GM12878 (cell line): ENCODE data around the gene RAB11FIP2. TPM values are rescaled to one million over a fixed set of nuclear protein-coding genes. Genes with fewer than 3 reads are reported as not detected.

ENCODE experiments used
- CHD2 ChIP-seq: IDR thresholded peaks from 2 replicates; pipeline ENCODE4 v1.6.1; 2011; ENCODE audit warnings: low read depth, low read length, improper control_type of control experiment, borderline replicate concordance
- CREB1 ChIP-seq: IDR thresholded peaks from 2 replicates; pipeline ENCODE4 v1.6.1; 2012; ENCODE audit warnings: low read depth, mild to moderate bottlenecking, inconsistent platforms
- DPF2 ChIP-seq: fragments of 450-650 bp; IDR thresholded peaks from 2 replicates; pipeline ENCODE4 v1.6.1; 2017; ENCODE audit warnings: mild to moderate bottlenecking
- RCOR1 ChIP-seq: conservative IDR thresholded peaks from 2 replicates; pipeline ENCODE4 v1.6.1; 2012; ENCODE audit warnings: low read depth, low read length, improper control_type of control experiment
- ZBTB4 ChIP-seq: fragments of 450-650 bp; formaldehyde crosslinking; IDR thresholded peaks from 2 replicates; pipeline ENCODE4 v1.4.0; 2022; ENCODE audit warnings: mild to moderate bottlenecking, moderate library complexity
- ZNF274 ChIP-seq: IDR thresholded peaks from one replicate; pipeline ENCODE4 v1.8.0; 2011; ENCODE audit not compliant: insufficient read length, insufficient read depth
- polyA plus RNA-seq, 11 experiments: library from polyadenylated mRNA; depleted of rRNA in 4 of 11; unstranded in 6 of 11; stranded (reverse) in 5 of 11; fragments of >200 nt; fragmentation: Nextera tagmentation in 4 of 11; fragmentation: Illumina TruSeq in 1 of 11; extraction: Ambion mirVana in 4 of 11; extraction: Trizol in 1 of 11; gene quantifications; 1 replicate in 1 of 11; 2 replicates in 10 of 11; pipeline versions ENCODE4 v1.2.1 to v1.2.3, GENCODE V29; 2011 to 2016; ENCODE audit warnings: inconsistent platforms in 2 of 11, missing spikeins in 2 of 11, low read depth in 1 of 11
- total RNA-seq, 4 experiments: library from RNA; depleted of rRNA in 3 of 4; stranded (reverse); fragments of >200 nt in 3 of 4; fragmentation: Illumina TruSeq in 1 of 4; extraction: Trizol in 1 of 4; gene quantifications; 2 replicates each; pipeline versions ENCODE4 v1.2.1 to v1.2.3, GENCODE V29; 2013 to 2021
- TF ChIP-seq, protein P1 (sequence below): fragments of 450-650 bp; IDR thresholded peaks from 2 replicates; pipeline ENCODE4 v1.6.1; 2017; ENCODE audit warnings: low read depth, mild to moderate bottlenecking, moderate library complexity
- TF ChIP-seq, protein P2 (sequence below): IDR thresholded peaks from 2 replicates; pipeline ENCODE4 v1.6.1; 2012; ENCODE audit warnings: improper control_type of control experiment, low read depth, low read length; ENCODE audit not compliant: insufficient replicate concordance

The RAB11FIP2 gene
- total and polyA plus RNA-seq, 10 of the 15 experiments (the other 5 are each of a cell fraction or from before 2014, with no cell fraction given): 1.8 to 16.7 (median 4.3) TPM

- TF ChIP-seq ZBTB4 (CRISPR knock-in tag): no peak
- no peak for TF ChIP-seq RCOR1
- TF ChIP-seq, protein P1, sequence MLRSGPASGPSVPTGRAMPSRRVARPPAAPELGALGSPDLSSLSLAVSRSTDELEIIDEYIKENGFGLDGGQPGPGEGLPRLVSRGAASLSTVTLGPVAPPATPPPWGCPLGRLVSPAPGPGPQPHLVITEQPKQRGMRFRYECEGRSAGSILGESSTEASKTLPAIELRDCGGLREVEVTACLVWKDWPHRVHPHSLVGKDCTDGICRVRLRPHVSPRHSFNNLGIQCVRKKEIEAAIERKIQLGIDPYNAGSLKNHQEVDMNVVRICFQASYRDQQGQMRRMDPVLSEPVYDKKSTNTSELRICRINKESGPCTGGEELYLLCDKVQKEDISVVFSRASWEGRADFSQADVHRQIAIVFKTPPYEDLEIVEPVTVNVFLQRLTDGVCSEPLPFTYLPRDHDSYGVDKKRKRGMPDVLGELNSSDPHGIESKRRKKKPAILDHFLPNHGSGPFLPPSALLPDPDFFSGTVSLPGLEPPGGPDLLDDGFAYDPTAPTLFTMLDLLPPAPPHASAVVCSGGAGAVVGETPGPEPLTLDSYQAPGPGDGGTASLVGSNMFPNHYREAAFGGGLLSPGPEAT: no peak
- TF ChIP-seq ZNF274: no peak
- TF ChIP-seq DPF2: no peak
- no peak for TF ChIP-seq CREB1
- TF ChIP-seq, protein P2, sequence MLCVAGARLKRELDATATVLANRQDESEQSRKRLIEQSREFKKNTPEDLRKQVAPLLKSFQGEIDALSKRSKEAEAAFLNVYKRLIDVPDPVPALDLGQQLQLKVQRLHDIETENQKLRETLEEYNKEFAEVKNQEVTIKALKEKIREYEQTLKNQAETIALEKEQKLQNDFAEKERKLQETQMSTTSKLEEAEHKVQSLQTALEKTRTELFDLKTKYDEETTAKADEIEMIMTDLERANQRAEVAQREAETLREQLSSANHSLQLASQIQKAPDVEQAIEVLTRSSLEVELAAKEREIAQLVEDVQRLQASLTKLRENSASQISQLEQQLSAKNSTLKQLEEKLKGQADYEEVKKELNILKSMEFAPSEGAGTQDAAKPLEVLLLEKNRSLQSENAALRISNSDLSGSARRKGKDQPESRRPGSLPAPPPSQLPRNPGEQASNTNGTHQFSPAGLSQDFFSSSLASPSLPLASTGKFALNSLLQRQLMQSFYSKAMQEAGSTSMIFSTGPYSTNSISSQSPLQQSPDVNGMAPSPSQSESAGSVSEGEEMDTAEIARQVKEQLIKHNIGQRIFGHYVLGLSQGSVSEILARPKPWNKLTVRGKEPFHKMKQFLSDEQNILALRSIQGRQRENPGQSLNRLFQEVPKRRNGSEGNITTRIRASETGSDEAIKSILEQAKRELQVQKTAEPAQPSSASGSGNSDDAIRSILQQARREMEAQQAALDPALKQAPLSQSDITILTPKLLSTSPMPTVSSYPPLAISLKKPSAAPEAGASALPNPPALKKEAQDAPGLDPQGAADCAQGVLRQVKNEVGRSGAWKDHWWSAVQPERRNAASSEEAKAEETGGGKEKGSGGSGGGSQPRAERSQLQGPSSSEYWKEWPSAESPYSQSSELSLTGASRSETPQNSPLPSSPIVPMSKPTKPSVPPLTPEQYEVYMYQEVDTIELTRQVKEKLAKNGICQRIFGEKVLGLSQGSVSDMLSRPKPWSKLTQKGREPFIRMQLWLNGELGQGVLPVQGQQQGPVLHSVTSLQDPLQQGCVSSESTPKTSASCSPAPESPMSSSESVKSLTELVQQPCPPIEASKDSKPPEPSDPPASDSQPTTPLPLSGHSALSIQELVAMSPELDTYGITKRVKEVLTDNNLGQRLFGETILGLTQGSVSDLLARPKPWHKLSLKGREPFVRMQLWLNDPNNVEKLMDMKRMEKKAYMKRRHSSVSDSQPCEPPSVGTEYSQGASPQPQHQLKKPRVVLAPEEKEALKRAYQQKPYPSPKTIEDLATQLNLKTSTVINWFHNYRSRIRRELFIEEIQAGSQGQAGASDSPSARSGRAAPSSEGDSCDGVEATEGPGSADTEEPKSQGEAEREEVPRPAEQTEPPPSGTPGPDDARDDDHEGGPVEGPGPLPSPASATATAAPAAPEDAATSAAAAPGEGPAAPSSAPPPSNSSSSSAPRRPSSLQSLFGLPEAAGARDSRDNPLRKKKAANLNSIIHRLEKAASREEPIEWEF: no peak
- no peak for TF ChIP-seq CHD2
- TF ChIP-seq, all 136 proteins: peak for 0
Observed at GRCh38 chr10:118017071-118017740, 29.5 kb downstream of the RAB11FIP2 start (continued).
